GM21381 (cell line): ENCODE measurements around the gene MAP1LC3A.
A peak's percentile ranks its signal among the peaks of the same experiment; 100 is the strongest.

Source experiments
- ATAC-seq: cut with Tn5 transposase; IDR thresholded peaks from one replicate; pipeline ENCODE4 v1.9.1; 2021; ENCODE audit warnings: mild to moderate bottlenecking, moderate library complexity; ENCODE audit not compliant: unreplicated experiment

Gene MAP1LC3A

DNA sequence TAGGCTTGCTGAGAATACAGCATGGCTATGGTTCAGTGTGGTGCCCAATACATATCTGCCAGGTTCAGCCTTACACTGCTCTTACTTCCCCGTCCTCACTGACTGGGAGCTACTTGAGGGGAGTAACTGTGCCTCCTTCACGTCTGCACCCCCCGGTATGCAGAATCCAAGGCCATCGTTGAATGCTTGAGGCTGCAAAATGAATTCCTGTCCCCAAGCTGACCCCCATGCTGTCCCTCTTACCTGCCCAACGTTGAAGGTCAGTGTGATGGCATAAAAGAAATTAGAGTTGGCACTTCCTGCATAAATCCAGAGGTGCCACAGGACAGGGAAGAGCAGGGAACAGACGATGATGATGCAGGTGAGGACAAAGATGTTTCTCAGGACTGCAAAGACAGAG is 16.3 kb downstream of the MAP1LC3A start:
- no peak for ATAC-seq

DNA sequence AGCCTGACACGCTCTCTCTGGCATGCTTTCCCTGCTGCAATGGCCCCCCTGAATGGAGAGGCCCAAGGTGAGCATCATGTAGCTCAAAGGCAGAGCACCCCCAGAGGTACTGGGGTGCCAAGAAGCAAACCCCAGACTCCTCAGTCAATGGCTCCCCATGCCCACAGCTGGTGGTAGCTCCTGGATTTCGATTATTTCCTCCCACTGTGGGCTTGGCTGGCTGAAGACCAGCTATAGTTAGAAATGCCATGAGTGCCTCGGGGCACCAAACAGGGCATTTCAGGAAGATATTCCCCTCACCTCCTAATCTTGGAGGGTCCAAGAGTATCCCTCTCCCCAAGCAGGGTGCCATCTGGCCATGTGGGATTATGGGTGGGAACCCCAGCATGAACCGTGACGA is 16.8 kb downstream of the MAP1LC3A start:
- no peak for ATAC-seq

DNA sequence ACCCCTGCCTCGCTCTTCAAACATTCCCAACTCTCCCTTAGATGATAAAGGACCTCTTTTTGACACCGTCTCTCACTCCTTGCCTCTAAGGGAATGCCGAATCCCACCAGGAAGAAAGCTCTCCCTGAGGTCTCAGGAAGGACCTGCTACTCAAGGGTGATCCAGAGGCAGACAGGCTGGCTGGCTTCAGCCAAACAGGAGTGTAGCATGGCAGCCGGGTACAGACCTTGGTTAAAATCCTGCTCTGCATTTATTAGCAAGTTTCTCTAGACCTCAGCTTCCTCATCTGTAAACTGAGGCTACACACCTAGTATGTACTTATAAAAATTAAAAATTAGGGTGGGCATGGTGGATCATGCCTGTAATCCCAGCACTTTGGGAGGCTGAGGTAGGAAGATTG is 17.2 kb downstream of the MAP1LC3A start:
- no peak for ATAC-seq

DNA sequence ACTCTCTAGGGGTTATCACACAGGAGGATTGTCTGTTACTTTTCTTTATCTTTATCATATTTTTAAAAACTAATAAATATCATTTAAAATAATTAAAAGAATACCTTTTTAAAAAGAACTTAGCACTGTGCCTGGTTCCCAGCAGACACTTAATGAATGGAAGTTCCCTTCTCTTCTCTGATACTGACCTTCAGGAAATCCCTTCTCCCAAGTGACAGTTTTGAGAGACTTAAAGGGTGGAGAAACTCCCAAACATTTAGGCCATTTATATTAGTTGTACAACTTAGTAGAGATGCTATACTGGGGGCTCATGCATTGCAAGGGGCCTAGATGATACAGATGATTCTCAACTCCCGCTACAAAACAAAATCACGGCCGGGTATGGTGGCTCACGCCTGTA is 18.5 kb downstream of the MAP1LC3A start:
- no peak for ATAC-seq

DNA sequence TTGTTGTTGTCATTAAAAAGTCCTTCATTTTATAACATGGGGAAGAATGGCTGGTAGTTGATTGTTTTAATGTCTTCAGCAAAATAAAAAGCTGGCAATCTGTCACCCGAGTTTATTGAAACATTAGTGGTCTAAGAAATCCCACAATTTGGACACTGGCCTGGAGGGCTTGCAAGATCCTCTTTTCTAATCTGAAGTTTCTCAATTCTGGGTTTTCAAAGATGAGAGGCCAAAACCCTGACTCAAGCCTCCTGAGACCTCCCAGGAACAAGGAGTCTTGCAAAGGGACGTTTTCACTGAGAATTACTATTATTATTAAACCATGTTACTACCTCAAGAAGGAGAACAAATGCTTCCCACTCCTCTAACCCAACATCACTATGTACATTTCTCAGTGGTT is 19.5 kb downstream of the MAP1LC3A start:
- no peak for ATAC-seq

DNA sequence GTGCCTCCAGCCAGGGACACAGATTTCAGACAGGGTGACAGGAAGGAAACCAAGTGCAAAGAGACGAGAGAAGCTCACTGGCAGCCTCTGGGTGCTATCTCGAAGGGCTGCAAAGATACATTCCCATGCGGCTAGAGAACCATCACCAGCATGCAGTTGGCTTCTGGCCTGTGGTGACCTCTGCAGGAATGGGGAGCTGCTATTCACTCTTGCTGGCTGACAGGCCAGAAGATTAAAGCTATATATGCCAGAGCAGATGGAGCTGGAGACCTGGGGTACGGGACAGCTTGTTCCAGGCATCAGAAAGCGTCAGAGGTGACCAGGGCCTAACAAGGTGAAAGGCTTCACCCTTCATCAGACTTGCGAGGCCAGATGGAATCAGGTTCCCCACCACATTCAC is 20.0 kb downstream of the MAP1LC3A start:
- no peak for ATAC-seq

DNA sequence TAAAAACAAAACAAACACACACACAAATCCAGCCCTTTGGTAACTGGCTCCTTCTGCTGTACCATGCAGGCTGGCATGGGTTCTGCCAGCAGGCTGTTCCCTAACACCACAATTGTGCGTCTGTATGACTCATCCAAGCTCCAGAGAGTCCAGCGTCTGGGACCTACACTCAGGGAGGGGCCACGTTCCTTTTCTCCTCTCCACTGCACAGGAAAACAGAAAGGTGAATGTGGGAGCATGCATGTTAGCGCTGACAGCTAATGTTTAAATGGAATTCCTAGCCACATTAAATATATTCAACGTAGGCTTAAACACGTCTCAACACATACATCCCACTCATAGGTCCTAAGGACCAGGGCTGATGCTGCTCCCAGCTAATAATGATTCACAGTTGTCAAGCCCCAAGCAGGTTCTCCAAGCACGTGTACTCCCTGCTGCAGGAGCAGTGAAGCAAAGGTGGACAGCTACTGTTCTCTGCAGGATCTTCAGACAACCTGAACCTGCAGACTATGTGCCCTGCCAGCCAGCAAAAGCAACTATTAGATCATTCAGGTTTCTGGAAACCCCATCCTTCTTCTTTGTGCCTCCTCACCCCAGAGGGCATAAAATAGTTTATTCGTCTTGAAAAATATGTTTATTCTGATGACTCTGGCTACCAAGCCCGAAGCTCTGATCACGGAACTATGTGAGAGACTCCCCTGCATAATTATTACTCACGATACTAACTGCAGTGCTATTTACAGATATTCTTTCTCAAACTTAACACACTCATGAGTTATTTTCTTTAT is 20.9 kb downstream of the MAP1LC3A start:
- ATAC-seq, result no peak

DNA sequence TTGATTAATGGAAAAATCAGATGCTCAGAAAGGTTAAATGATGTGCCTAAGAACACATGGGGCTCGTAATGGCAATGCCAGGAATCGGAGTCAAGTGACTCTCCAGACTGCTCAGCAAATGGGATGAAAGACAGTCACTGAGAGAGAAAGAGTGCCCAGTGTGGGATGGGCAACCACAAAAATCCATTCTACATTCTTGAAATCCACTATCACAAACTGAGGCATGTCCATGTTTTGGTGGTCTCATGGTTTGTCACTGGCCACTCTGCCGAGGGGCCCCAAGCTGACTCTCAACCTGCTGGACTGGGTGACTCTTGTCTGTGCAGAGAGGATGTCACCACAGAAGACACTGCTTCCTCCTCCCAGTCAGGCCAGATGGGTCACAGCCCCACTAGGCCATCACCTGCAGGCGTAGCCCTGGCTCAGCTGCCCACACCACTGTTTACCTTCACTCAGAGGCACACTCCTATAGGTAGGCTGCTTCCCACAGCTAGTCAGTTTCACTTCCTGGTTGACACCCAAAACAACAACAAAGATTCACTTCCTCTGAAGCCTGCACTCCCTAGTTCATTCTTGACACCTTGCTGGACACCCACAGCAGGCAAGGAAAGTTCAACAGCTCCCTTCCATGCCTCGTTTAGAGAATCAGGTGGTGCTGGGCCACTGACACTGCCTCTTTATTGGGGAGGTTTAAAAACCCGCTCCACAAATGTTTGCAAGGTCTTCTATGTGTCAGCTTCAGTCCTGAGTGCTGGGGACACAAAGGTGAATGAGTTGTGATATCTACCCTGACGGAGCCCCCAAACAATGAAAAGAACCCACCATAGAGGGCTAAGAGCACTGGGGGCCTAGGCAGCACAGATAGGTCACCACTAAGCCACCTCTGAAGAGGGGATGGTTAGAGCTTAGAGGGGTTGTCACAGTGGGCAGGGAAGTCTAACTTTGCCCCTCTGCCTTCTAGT is 21.7 kb downstream of the MAP1LC3A start:
- peak; percentile 66 for ATAC-seq

DNA sequence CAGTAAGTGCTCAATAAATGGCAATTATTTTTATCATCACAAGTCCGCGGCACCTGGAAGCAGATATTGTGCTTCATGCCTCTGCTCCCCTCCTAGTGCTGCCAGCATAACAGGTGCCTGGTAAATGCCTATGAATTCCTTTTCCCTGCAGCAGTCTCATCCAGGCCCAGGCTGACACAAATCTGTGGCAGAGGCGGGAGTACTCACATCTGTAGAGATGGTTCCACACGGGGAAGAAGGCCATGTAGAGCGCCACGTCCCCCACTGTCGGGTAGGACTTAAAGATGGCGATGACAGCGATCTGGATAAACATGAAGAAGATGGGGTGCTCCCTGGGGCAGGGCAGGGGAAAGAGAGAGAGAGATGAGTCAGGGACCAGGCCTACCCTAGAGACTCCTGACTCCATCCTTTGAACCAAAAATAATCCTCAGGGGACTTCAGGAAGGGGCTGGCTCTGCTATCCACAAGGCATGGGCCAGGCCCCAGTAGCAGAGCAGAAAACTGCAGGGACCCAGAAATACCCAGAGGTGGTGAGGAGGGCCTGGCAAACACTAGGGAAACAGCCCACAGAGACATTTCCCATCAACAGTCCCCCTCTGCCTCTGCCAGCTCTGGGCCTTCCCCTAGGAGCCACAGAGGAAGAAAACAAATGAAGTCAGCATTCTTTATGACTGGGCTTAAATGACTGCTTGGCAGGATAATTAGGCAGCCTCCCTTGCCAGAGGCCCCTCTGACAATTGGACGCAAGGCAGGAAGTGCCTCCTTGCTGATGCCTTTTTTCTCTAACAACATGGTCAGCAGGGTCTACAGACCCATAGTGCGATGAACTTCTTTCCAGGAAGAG is 23.0 kb downstream of the MAP1LC3A start:
- no peak for ATAC-seq

DNA sequence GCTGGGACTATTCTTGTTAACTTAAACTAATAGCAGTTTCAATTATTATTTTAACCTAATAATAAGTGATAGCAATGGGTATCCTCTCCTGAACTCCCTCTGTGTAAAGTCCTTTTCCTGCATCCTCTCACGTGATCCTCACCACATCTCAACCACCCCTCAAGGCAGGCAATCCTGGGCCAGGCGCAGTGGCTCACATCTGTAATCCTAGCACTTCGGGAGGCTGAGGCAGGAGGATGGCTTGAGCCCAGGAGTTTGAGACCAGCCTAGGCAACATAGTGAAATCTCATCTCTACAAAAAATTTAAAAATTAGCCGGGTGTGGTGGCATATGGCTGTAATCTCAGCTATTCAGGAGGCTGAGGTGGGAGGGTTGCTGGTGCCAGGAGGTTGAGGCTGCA is 23.7 kb downstream of the MAP1LC3A start:
- no peak for ATAC-seq

DNA sequence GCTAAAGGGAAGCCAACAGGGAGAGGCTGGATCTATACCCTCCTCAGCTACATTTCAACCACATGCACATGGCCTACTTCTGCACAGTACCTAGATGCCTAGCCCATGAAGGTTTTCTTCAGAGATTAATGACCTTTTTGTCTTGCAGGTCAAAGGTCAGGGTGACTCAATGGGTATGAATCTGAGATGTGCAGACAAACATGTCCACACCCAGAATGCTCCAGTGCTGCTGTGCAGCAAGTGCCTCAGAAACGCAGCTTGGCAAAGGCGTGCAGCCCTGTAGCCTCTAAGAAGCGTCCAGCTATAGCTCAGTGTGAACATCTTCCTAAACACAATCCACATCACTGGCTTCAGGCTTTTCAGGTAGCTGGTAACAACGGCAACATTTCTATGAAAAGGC is 24.4 kb downstream of the MAP1LC3A start:
- ATAC-seq, result no peak

DNA sequence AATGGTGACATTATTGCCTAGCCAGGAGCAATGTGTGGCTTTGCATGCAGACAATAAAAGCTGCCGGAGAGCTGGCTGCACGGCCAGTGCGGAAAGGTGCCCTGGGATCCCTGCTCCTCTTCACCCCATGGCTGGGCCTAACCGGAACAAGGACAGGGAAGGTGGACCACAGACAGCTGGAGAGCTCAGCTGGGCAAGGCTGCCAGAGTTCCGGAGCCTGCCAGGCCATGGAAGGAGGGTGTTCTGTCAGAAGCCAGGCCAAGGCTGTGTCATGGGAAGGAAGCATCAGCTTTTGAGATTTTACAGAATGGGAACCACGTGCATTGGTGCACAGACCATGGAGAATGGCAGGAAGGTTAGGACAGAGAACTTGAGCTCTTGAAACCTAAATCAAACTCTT is 25.0 kb downstream of the MAP1LC3A start:
- no peak for ATAC-seq

DNA sequence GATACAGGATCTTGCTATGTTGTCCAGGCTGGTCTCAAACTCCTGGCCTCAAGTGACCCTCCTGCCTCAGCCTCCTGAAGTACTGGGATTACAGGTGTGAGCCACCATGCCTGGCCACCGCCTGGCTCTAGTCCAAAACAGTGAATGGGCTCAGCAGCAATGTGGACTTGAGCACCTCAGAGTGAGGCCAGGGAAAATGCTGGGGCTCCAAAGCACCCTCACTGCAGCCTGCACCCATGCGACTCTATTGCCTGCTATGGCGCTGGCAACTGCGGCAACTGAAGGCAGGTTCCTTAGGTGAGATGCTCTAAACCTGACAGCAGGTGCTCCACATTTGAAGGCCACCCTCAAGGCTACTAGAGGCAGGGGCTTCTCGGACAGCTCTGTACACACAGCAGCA is 26.5 kb downstream of the MAP1LC3A start:
- no peak for ATAC-seq

DNA sequence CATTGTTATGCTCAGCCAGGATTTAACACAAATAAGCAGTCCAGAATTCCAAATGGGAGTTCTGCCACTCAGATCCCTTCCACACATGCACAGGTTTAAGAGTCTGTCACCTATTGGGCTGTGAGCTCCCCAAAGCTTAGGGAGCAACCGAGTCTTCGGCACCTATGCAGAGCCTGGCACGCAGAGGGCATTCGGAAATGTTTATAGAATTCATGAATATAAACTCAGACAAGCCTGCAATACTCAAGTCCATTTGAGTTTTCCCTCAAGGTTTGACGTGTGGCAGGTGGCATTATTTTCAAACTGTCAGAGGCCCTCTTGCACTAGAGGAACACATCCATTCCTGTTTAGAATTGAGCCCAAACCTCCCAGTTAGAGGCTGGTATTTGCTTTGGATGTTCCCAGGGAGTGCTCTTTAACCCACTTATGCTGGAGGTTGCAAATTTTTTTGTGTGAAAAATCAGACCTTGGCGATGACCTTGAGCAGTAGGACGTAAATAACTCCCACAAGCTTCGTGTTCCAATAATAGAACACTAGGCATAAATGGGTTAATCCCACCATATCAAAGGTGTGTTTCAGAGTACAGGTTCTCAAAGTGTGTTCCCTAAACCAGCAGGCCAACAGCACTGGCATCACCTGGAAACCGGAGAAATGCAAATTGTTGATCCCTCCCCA is 28.1 kb downstream of the MAP1LC3A start:
- ATAC-seq, result no peak

DNA sequence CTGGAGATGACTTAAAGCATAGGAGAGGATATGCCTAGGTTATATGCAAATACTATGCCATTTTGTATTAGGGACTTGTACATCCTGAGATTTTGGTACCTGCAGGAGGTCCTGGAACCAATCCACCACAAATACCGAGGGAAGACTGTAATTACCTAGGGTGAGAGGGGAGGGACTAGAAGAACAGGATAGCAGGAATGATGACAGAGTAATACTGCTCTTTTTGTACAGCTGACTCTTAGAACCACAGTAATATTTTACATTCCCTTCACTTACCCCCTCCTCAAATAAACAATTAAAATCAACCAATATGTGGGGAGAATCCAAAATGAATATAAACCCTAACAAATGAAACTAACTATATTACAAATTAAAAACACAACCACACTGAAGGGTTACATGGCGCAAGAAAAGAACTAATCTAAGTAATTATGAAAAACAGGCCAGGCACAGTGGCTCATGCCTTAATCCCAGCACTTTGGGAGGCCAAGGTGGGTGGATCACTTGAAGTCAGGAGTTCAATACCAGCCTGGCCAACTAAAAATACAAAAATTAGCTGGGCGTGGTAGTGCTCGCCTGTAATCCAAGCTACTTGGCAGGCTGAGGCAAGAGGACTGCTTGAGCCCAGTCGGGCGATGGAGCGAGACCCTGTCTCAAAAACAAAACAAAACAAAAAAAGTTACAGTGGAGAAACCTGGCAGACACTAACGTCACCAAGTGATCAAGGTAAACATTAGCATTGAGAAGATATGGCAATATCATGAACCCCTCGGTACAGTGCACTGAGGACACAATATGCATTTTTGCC is 37.1 kb downstream of the MAP1LC3A start:
- no peak for ATAC-seq

DNA sequence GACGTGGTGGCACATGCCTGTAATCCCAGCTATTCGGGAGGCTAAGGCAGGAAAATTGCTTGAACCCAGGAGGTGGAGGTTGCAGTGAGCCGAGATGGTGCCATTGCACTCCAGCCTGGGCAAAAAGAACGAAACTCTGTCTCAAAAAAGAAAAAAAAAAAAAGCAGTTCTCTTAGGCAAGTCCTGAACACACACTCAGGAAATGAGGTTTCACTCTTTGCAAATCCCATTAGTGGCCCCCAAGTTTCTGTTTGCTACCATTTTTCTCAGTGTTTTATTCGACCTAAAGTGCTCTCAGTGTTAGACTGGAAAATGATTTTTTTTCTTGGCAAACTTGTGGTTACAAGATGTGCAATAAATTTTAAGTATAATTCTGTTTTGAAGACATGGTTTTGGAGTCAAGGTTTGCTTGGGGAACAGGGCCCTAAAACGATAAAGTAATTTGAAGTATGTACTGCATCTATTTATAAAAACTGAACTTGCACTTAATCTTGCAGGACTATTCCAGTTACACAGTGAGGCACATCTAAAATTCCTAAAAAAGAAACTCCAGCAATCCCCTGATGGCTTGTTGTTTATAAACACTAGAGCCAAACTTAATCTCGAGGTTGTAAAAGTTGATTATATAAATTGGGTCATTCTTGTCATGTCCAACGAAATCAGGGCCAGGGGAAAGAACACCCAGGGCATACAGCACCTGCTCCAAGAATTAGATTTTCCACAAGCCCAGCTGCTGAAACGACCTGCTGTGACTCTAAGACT is 42.6 kb downstream of the MAP1LC3A start:
- no peak for ATAC-seq

DNA sequence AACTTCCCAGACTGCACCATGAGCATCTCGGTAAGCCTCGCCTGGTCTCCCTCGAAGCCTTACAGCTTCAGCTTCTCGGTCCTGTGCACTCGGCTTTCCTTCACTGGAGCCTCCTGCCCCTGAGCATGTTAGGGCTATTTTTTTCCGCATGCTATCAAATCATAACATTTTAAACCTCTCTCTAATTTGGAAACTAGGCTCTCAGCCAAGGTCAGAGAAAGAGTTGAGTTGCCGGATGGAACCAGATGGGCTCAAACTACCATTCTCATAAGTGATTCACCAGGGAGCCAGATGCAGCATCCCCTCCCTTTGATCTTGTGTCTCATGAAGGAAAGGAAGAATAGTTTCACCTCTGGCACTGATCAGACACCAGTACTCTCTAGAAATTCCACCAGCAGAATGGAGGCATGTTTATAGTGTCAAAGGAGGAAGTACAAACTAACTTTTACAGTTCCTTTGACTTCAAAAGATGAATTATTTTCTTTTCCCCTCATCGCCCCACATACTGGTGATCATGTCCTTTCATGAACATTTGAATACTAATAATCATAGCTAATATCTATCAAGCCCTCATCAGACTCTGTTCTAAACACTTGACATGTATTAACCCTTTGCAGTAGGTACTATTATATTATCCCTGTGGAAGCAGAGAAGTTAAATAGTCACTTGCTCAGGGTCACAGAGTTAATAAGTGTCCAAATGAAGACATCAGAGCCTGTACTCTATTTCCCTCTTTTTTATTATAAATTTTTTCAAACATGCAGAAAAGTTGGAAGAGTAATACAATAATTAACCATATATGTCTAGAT is 46.7 kb downstream of the MAP1LC3A start:
- ATAC-seq, result no peak

DNA sequence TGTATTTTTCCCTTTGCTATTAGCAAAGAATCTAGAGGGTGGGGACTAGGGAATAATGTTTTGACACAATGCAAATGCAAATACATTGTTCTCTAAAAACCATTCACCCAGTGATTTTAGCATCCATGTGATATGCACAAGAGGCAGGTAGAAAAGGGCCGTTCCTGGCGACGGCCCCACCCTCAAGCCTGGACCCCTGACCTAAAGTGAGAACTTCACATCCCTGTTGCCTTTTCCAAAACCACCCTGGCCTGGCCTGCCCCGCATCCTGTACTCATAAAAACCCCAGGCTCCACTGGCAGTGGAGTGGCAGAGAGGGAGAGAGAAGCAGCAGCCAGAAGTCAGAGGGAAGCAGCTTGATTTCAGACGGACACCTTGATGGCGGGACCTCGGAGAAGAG is 48.5 kb downstream of the MAP1LC3A start:
- no peak for ATAC-seq
